ENCODE results near the gene PSMD12. TPM values are rescaled to one million over a fixed set of nuclear protein-coding genes. Genes with fewer than 3 reads are reported as not detected.

Gene PSMD12
- total RNA-seq, 2 experiments from 2014 or later: 15.0 to 62.8 TPM

- POLR2A ChIA-PET: interaction anchor here (1.0 kb wide), 1 partner anchor 12 kb away, joined by 3 read pairs; no protein-coding TSS in a partner anchor
- no peak overlapping the region for H3K27ac ChIP-seq (ENCODE audit: low read depth, low read length, poor library complexity, severe bottlenecking)
- no peak overlapping the region for H3K4me2 ChIP-seq (ENCODE audit: low read length)
- H3K36me3 ChIP-seq (ENCODE audit: insufficient read depth, low read length): no peaks in the 10 kb centered on the region
- DNase-seq (ENCODE audit: low spot score): no peak
- H3K79me2 ChIP-seq (ENCODE audit: insufficient read depth, low read depth, low read length): no peaks in the 10 kb centered on the region
- intact Hi-C loops (cut with micrococcal nuclease; ENCODE audit: unreplicated experiment): no loop called here
- no peaks in the 10 kb centered on the region for H3K9me2 ChIP-seq (ENCODE audit: insufficient read depth, low read length)
- CTCF ChIA-PET (ENCODE audit: unreplicated experiment): no interaction called here
- no peaks in the 10 kb centered on the region for H3K9me3 ChIP-seq (ENCODE audit: low read length)
- no peak overlapping the region for H2AFZ ChIP-seq (ENCODE audit: low read length)
- TF ChIP-seq CTCF (conservative IDR thresholded peaks at IDR 0.05; ENCODE audit: low read length): no peak
- no peaks in the 10 kb centered on the region for H4K20me1 ChIP-seq (ENCODE audit: insufficient read depth, low read length)
- H3K4me1 ChIP-seq (ENCODE audit: insufficient read depth, low read length, poor library complexity, severe bottlenecking): no peaks in the 10 kb centered on the region
- no TSS peak for BruUV-seq (replicated peaks)
- no peak overlapping the region for H3K4me3 ChIP-seq (ENCODE audit: low read depth, low read length, poor library complexity, severe bottlenecking)
Observed at GRCh38 chr17:67316781-67317180, 49.6 kb downstream of the PSMD12 start.

GRCh38 chr17:67315865-67316264 is 50.5 kb downstream of the PSMD12 start:
- ChIA-PET POLR2A (interaction anchor here (0.7 to 1.0 kb wide), 2 partner anchors 11 to 23 kb away, joined by 3 read pairs; no protein-coding TSS in a partner anchor), CTCF (ENCODE audit: unreplicated experiment) (no interaction called here)
- H3K4me2 ChIP-seq (ENCODE audit: low read length): no peak overlapping the region
- no peaks in the 10 kb centered on the region for H3K9me3 ChIP-seq (ENCODE audit: low read length)
- no peak overlapping the region for H3K4me3 ChIP-seq (ENCODE audit: low read depth, low read length, poor library complexity, severe bottlenecking)
- no peaks in the 10 kb centered on the region for H3K79me2 ChIP-seq (ENCODE audit: insufficient read depth, low read depth, low read length)
- H3K27ac ChIP-seq (ENCODE audit: low read depth, low read length, poor library complexity, severe bottlenecking): no peak overlapping the region
- H3K36me3 ChIP-seq (ENCODE audit: insufficient read depth, low read length): no peaks in the 10 kb centered on the region
- H4K20me1 ChIP-seq (ENCODE audit: insufficient read depth, low read length): no peaks in the 10 kb centered on the region
- DNase-seq (ENCODE audit: low spot score): no peak
- BruUV-seq (replicated peaks): no TSS peak
- intact Hi-C loops (cut with micrococcal nuclease; ENCODE audit: unreplicated experiment): no loop called here
- TF ChIP-seq EZH2phosphoT487 (IDR thresholded peaks at IDR 0.05; ENCODE audit: borderline replicate concordance, low read depth, low read length) (no peak), CTCF (conservative IDR thresholded peaks at IDR 0.05; ENCODE audit: low read length) (no peak)
- no peak overlapping the region for H2AFZ ChIP-seq (ENCODE audit: low read length)
- no peaks in the 10 kb centered on the region for H3K9me2 ChIP-seq (ENCODE audit: insufficient read depth, low read length)
- no peaks in the 10 kb centered on the region for H3K4me1 ChIP-seq (ENCODE audit: insufficient read depth, low read length, poor library complexity, severe bottlenecking)

GRCh38 chr17:67312265-67312664 is 54.1 kb downstream of the PSMD12 start:
- TF ChIP-seq CTCF (conservative IDR thresholded peaks at IDR 0.05; ENCODE audit: low read length) (no peak), EZH2phosphoT487 (IDR thresholded peaks at IDR 0.05; ENCODE audit: borderline replicate concordance, low read depth, low read length) (no peak)
- POLR2A ChIA-PET: no interaction called here
- Histone ChIP-seq H3K9me3 (ENCODE audit: low read length) (no peaks in the 10 kb centered on the region), H3K4me3 (ENCODE audit: low read depth, low read length, poor library complexity, severe bottlenecking) (no peak overlapping the region), H3K79me2 (ENCODE audit: insufficient read depth, low read depth, low read length) (no peaks in the 10 kb centered on the region), H3K4me2 (ENCODE audit: low read length) (no peak overlapping the region), H3K9me2 (ENCODE audit: insufficient read depth, low read length) (no peaks in the 10 kb centered on the region), H3K4me1 (ENCODE audit: insufficient read depth, low read length, poor library complexity, severe bottlenecking) (peaks cover 8% of the 10 kb centered on the region), H4K20me1 (ENCODE audit: insufficient read depth, low read length) (no peaks in the 10 kb centered on the region), H3K27ac (ENCODE audit: low read depth, low read length, poor library complexity, severe bottlenecking) (no peak overlapping the region), H3K36me3 (ENCODE audit: insufficient read depth, low read length) (no peaks in the 10 kb centered on the region), H2AFZ (ENCODE audit: low read length) (no peak overlapping the region)
- BruUV-seq (replicated peaks): no TSS peak
- no peak for DNase-seq (ENCODE audit: low spot score)
- intact Hi-C loops (cut with micrococcal nuclease; ENCODE audit: unreplicated experiment): no loop called here
- CTCF ChIA-PET (ENCODE audit: unreplicated experiment): no interaction called here
